ENCODE results near the gene TPCN2.

Gene TPCN2

DNA sequence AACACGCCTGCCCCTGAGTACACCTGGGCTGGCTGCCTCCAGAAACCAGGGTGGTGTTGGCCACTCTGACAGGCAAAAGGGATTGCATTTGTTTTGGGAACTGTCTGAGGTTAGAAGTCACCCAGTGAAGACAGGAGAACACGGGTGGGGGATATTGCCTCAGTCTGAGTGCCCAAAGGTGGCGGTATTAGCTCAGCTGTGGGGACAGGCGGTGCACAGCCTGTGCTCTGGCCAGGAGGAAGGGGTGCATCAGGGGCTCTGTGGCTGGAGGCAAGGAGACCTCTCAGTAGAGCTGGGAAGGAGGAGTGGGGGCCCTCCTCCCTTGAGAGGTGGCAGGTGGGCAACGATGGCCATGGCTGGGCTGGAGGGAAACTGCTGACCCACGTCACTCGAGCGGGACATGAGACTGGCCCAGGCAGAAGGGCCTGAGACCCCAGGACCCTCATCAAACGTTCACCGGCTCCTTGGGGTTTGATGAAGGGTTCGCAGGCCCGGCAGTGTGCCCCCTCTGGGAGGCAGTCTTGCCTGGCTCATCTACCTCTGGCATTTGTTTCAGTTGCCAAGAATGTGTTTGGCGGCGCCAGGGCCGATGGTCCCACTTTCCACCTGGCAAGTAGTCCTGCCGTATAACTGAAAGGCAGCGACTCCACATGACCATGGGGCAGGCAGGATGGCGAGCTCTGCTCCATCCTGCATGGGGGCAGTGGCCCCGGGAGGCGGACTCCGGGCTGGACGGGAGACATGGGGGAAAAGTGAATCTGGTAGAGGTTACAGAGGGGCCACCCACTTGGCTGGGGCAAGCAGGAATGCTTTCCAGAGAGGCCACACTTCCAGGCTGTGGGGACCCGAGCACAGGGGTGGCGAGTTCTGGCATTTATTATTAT is 54.2 kb downstream of the TPCN2 start:
- TF ChIP-seq, protein P1, sequence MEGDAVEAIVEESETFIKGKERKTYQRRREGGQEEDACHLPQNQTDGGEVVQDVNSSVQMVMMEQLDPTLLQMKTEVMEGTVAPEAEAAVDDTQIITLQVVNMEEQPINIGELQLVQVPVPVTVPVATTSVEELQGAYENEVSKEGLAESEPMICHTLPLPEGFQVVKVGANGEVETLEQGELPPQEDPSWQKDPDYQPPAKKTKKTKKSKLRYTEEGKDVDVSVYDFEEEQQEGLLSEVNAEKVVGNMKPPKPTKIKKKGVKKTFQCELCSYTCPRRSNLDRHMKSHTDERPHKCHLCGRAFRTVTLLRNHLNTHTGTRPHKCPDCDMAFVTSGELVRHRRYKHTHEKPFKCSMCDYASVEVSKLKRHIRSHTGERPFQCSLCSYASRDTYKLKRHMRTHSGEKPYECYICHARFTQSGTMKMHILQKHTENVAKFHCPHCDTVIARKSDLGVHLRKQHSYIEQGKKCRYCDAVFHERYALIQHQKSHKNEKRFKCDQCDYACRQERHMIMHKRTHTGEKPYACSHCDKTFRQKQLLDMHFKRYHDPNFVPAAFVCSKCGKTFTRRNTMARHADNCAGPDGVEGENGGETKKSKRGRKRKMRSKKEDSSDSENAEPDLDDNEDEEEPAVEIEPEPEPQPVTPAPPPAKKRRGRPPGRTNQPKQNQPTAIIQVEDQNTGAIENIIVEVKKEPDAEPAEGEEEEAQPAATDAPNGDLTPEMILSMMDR (IDR thresholded peaks at IDR 0.05; ENCODE audit: low read depth, low read length, missing control alignments): peak; percentile 13
- H3K4me3 ChIP-seq (ENCODE audit: low read depth, low read length): no peak overlapping the region
- no peak for DNase-seq (ENCODE audit: low read depth)

DNA sequence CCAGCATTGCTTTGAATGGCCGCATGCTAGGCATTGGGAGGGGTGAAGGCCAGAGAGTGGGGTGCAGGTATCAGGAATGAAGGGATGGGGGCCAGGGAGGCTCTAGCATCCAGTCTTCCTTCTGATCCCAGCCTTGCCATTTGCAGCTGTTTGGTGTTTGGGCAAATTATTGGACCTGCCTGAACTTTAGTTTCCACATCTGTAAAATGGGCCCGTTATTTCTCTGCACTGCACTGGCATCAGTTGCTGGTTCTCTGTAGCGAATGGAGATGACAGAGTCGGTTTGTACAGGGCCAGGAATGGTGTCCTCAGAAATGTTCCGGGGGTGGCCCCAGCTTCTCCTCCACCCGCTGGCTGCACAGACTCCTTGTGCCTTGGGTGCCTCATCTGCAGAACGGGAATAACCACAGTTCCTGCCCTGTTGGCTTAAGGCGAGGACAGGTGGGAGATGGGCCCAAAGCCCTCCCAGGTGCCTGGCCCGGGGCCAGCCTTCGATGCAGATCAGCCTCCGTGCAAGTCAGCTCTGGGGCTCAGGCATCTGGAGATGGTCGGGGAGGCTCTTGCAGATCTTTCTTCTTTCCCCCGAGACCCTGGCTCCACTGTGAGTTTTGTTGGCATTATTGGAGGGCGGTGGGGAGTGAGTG is 55.6 kb downstream of the TPCN2 start:
- no peak for DNase-seq (ENCODE audit: low read depth)
- no peak overlapping the region for H3K4me3 ChIP-seq (ENCODE audit: low read depth, low read length)

DNA sequence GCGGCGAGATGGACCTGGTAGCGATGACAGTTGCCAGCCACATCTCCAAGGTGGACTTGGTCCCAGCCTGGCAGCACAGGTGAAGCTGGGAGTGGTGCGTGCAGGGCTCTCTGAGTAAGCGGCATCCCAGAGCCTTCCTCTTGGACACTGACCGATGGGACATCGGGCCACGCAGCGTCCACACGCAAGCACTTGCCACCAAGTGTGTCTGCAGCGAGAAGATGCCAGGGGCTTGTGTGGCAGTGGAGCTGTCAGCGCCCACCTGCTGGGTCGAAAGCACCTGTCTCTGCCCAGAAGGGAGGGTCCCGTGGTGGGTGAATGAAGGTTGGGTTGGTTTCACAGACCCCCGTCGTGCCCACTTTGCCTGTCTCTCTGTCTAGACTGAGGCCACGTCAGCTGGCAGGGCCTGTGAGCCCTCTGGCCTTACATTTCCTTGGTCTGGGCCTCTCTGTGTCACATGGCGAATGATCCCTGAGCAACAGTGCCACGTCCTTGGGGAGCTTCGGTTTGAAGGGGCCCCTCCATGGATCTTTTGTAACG is 56.2 kb downstream of the TPCN2 start:
- TF ChIP-seq, protein P1 (IDR thresholded peaks at IDR 0.05; ENCODE audit: low read depth, low read length, missing control alignments): no peak
- no peak for DNase-seq (ENCODE audit: low read depth)
- H3K4me3 ChIP-seq (ENCODE audit: low read depth, low read length): no peak overlapping the region

More for the DNA sequence above, 55.6 kb downstream of the TPCN2 start:
- TF ChIP-seq, protein P1 (IDR thresholded peaks at IDR 0.05; ENCODE audit: low read depth, low read length, missing control alignments): no peak

DNA sequence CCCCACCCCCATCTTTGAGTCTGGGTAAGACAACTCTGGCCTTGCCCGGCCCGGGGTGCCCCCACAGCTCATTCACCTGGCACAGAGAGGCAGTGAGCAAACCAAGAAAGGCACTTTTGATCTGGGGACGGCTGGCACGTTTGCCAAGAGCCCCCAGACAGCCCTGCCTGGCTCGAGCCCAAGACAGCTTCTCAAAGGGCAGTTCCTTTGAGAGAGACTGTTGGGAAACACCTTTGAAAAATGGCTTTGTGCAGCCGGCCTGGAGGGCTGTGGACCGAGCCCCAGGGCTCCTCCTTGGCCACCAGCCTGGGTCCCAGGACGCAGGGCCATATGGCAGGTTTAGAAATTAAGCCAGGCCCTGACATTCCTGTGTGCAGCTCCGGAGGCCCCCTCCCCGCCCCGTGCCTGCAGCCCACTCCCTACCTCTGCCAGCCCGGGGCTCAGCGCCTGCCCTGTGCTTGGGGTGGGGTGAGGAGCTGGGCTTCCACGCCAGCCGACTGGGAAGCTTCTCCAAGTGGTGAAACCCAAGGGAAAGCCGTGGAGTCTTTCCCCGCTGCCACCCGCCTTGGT is 56.8 kb downstream of the TPCN2 start:
- H3K4me3 ChIP-seq (ENCODE audit: low read depth, low read length): no peak overlapping the region
- DNase-seq (ENCODE audit: low read depth): no peak
- TF ChIP-seq, protein P1 (IDR thresholded peaks at IDR 0.05; ENCODE audit: low read depth, low read length, missing control alignments): no peak

DNA sequence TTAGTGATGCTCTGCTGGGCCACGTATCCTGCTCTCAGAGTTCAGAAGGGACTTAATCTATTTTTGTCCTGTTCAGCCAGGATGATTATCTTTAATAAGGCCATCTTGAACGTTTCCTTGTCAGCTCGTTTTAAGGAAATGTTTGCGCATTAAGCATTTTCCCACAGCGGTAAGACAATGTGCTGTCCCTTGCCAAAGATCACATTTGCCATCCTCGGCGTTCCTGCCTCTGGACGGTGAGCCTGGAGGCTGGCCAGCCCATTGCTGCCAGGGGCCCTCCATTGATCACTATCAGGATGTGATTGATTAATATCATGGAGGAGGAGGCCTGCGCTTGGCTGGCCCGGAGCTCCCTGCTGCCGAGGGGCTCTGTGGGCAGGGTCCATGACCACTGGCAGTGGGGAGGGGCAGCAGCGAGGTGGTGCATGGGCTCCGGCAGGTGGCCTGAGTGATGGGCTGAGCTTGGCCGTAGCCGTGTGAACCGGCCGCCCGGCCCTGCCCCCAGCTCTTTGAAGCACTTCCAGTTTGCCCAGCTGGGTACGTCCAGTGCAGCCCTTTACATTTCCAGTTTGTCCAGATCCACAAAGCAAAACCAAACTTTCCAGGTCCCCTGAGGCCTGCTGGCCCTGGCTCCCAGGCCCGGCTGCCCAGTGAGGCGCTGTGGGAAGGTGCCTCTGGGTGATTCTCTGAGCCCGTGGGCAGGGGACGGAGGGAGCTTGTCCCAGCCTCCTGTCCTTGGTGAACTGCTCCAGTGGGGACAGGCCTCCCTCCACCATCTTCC is 57.5 kb downstream of the TPCN2 start:
- H3K4me3 ChIP-seq (ENCODE audit: low read depth, low read length): no peak overlapping the region
- DNase-seq (ENCODE audit: low read depth): no peak
- TF ChIP-seq, protein P1 (IDR thresholded peaks at IDR 0.05; ENCODE audit: low read depth, low read length, missing control alignments): no peak

DNA sequence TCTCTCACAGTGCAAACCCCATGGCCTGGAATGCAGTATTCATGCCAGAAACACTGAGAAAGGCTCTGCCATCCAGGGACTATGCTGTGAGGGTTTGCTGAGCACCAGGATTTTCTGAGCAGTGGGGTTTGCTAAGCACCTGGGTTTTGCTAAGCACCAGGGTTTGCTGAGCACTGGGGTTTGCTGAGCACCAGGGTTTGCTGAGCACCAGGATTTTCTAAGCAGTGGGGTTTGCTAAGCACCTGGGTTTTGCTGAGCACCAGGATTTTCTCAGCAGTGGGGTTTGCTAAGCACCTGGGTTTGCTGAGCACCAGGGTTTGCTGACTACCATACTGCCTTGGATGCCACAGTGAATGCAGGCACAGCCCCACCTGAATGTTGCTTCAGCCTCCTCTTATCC is 58.7 kb downstream of the TPCN2 start:
- no peak overlapping the region for H3K4me3 ChIP-seq (ENCODE audit: low read depth, low read length)
- TF ChIP-seq, protein P1 (IDR thresholded peaks at IDR 0.05; ENCODE audit: low read depth, low read length, missing control alignments): no peak
- DNase-seq (ENCODE audit: low read depth): no peak
